Mesodermal cell (in vitro differentiated cells): Measurements from ENCODE around the gene GRM3.

ENCODE experiments used
- H3K27ac ChIP-seq: 2 replicates; pipeline ENCODE4 v1.7.0; 2013; ENCODE audit warnings: mild to moderate bottlenecking, low read depth, low read length, moderate library complexity; ENCODE audit not compliant: severe bottlenecking
- H3K36me3 ChIP-seq: 2 replicates; pipeline ENCODE4 v1.7.1; 2013; ENCODE audit warnings: mild to moderate bottlenecking, low read length, moderate library complexity; ENCODE audit not compliant: control insufficient read depth, insufficient read depth
- H3K4me1 ChIP-seq: one replicate; pipeline ENCODE4 v1.7.1; 2013; ENCODE audit warnings: mild to moderate bottlenecking, low read length; ENCODE audit not compliant: insufficient read depth, control insufficient read depth, poor library complexity, severe bottlenecking
- H3K4me3 ChIP-seq: 2 replicates; pipeline ENCODE4 v1.7.0; 2013; ENCODE audit warnings: low read length, control low read depth, mild to moderate bottlenecking; ENCODE audit not compliant: insufficient read depth, poor library complexity, severe bottlenecking; ENCODE audit errors: extremely low read depth
- H3K9me3 ChIP-seq: 2 replicates; pipeline ENCODE4 v1.7.1; 2013; ENCODE audit warnings: mild to moderate bottlenecking, low read length, moderate library complexity; ENCODE audit not compliant: control insufficient read depth
- WGBS, 2 experiments: methylation state at CpG; one replicate each; pipeline ENCODE4 v1.1.5; 2013; ENCODE audit warnings: missing lambda C conversion rate in 2 of 2; ENCODE audit not compliant: insufficient coverage in 2 of 2; 5-methylcytosine and 5-hydroxymethylcytosine counted together

GRM3 gene

GRCh38 chr7:86898171-86898570 is 254.5 kb downstream of the GRM3 start:
- no peak overlapping the region for H3K27ac ChIP-seq

GRCh38 chr7:86900886-86901285 is 257.2 kb downstream of the GRM3 start:
- no peak overlapping the region for H3K4me3 ChIP-seq
- no peak overlapping the region for H3K27ac ChIP-seq
- no peaks in the 10 kb centered on the region for H3K4me1 ChIP-seq
- H3K36me3 ChIP-seq = peaks cover 23% of the 10 kb centered on the region
- H3K9me3 ChIP-seq = no peaks in the 10 kb centered on the region

More at GRCh38 chr7:86898171-86898570, 254.5 kb downstream of the GRM3 start:
- no CpG with 5 or more reads among the region's 2 CpGs for WGBS, 2 experiments
- H3K9me3 ChIP-seq = no peaks in the 10 kb centered on the region
- H3K36me3 ChIP-seq = peaks cover 24% of the 10 kb centered on the region
- no peak overlapping the region for H3K4me3 ChIP-seq
- H3K4me1 ChIP-seq = no peaks in the 10 kb centered on the region

- Histone ChIP-seq H3K4me3 (no peak overlapping the region), H3K27ac (no peak overlapping the region), H3K9me3 (no peaks in the 10 kb centered on the region), H3K36me3 (peaks cover 22% of the 10 kb centered on the region), H3K4me1 (no peaks in the 10 kb centered on the region)
- WGBS, 2 experiments = 30 to 34% methylated on average over 2 of the region's 3 CpGs
These were observed 261.5 kb downstream of the GRM3 start for GRCh38 chr7:86904949-86905834.

GRCh38 chr7:86908948-86909347 is 265.2 kb downstream of the GRM3 start:
- peaks cover 36% of the 10 kb centered on the region for H3K36me3 ChIP-seq
- H3K4me3 ChIP-seq = no peak overlapping the region
- 43 to 80% methylated on average over 1 of the region's 1 CpG for WGBS, 2 experiments
- H3K9me3 ChIP-seq = no peaks in the 10 kb centered on the region
- no peak overlapping the region for H3K27ac ChIP-seq
- H3K4me1 ChIP-seq = no peaks in the 10 kb centered on the region

- Histone ChIP-seq H3K9me3 (no peaks in the 10 kb centered on the region), H3K4me1 (no peaks in the 10 kb centered on the region), H3K36me3 (peaks cover 34% of the 10 kb centered on the region), H3K4me3 (no peak overlapping the region), H3K27ac (no peak overlapping the region)
- 100% methylated on average over 1 of the region's 1 CpG; no CpG with 5 or more reads in 1 of the 2 experiments for WGBS, 2 experiments
These were observed 267.9 kb downstream of the GRM3 start for GRCh38 chr7:86911659-86912058.

GRCh38 chr7:86913709-86914108 is 270.0 kb downstream of the GRM3 start:
- Histone ChIP-seq H3K27ac (no peak overlapping the region), H3K4me3 (no peak overlapping the region), H3K9me3 (no peaks in the 10 kb centered on the region), H3K36me3 (peaks cover 38% of the 10 kb centered on the region), H3K4me1 (no peaks in the 10 kb centered on the region)
- 60 to 90% methylated on average over 1 to 2 of the region's 4 CpGs for WGBS, 2 experiments
